Esophagus (tissue), 2 donors: ENCODE measurements around the gene ICAM2. TPM values are rescaled to one million over a fixed set of nuclear protein-coding genes. Genes with fewer than 3 reads are reported as not detected.
"Not testable (repeated sequence)": the region's sequence is repeated elsewhere in the genome, so short reads cannot be mapped to it uniquely, and the experiment has no call there.

Experiments
- H3K27ac ChIP-seq, 2 donors: one replicate each; pipeline ENCODE4 v1.5.1; 2013; ENCODE audit warnings: low read depth in 2 of 2, mild to moderate bottlenecking in 2 of 2, inconsistent platforms in 1 of 2, low read length in 1 of 2, moderate library complexity in 1 of 2
- H3K27me3 ChIP-seq, 2 donors: one replicate each; pipeline ENCODE4 v1.6.1; 2013; ENCODE audit warnings: low read length in 2 of 2, control low read depth in 1 of 2, mild to moderate bottlenecking in 1 of 2; ENCODE audit not compliant: insufficient read depth in 2 of 2, control insufficient read depth in 1 of 2
- H3K36me3 ChIP-seq, 2 donors: one replicate each; pipeline ENCODE4 v1.6.1; 2013; ENCODE audit warnings: low read length in 1 of 2; ENCODE audit not compliant: control insufficient read depth in 2 of 2, insufficient read depth in 2 of 2
- H3K4me1 ChIP-seq, 2 donors: one replicate each; pipeline ENCODE4 v1.6.1; 2013; ENCODE audit warnings: low read length in 1 of 2; ENCODE audit not compliant: control insufficient read depth in 2 of 2, insufficient read depth in 2 of 2
- H3K4me3 ChIP-seq, 2 donors: one replicate each; pipeline ENCODE4 v1.5.1; 2013; ENCODE audit warnings: low read length in 2 of 2, mild to moderate bottlenecking in 2 of 2, low read depth in 1 of 2, moderate library complexity in 1 of 2
- H3K9me3 ChIP-seq, 2 donors: one replicate each; pipeline ENCODE4 v1.6.1; 2013; ENCODE audit warnings: mild to moderate bottlenecking in 2 of 2, low read depth in 1 of 2, low read length in 1 of 2, moderate library complexity in 1 of 2; ENCODE audit not compliant: control insufficient read depth in 2 of 2, insufficient read depth in 1 of 2
- WGBS, 2 donors: extraction: QIAGEN DNeasy Blood & Tissue Kit; methylation state at CpG; one replicate each; pipeline ENCODE4 v1.1.7; 2013; 5-methylcytosine and 5-hydroxymethylcytosine counted together
- polyA plus RNA-seq, 2 donors: library from polyadenylated mRNA; stranded (reverse); fragments of 200-250 nt; gene quantifications; one replicate each; pipeline ENCODE4 v1.2.3, GENCODE V29; 2013
- donor health status: healthy with polysubstance abuse.
- donor health status: Bipolar disorder and iron deficiency.

The ICAM2 gene
- polyA plus RNA-seq, 2 donors = 4.2 to 8.9 TPM

DNA sequence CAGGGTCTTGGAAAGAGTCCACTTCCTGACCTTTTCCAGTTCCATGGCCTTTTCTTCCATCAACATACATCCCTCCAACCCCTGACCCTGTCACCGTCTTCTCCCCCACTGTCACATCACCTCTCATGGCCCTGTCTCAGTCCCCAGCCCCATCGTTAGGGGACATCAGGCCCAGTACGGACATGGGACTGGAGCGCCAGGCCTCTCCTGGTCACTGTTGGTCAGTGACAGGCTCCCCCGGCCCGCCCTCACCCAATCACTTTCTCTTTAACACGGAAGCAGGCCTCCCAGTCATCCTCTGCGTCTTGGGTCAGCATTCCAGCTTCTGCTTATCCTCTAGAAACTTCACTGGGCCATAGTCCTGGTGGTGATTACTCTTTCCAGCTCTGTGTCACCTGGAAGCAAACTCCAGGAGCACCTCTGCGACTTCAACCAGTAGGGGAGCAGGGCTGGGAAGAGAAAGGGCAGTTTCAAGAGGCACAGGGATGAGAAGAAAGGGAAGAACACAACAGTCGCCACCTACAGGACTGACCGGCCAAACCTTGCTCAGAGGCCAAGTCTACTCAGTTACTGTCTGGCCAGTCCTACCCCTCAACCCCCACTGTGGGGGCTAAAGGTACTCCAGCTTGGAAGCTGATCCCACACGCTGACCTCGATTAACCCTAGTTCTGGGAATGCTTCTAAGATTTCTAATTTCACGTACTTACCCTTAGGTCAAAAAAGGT, 15.9 kb upstream of the ICAM2 start:
- no peak overlapping the region for H3K4me3 ChIP-seq
- H3K4me1 ChIP-seq = no peaks in the 10 kb centered on the region
- H3K27ac ChIP-seq = no peak overlapping the region
- H3K36me3 ChIP-seq = peaks cover 0 to 8% of the 10 kb centered on the region in 2 donors
- 87 to 90% methylated on average over 14 of the region's 14 CpGs for WGBS, 2 donors
- H3K9me3 ChIP-seq = no peaks in the 10 kb centered on the region
- no peaks in the 10 kb centered on the region for H3K27me3 ChIP-seq

DNA sequence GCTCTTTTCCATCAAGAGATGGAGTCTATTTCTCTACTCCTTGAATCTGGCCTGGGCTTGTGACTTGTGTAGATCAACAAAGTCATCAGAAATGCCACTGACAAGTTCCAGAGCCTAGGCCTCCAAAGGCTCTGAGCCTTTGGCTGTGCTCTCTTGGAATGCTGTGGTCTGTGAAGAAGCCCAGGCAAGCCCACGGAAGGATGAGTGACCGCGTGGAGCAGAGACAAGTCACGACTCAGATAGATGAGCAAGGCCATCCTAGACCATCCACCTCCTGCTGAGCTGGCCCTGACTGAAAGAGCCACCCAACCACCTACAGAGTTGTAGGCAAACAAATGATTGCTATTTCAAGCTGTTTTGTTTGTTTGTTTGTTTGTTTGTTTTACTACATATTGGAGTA, 11.6 kb upstream of the ICAM2 start:
- WGBS, 2 donors = 76 to 84% methylated on average over 4 of the region's 4 CpGs
- Histone ChIP-seq H3K9me3 (no peaks in the 10 kb centered on the region), H3K4me1 (no peaks in the 10 kb centered on the region), H3K27ac (no peak overlapping the region), H3K27me3 (no peaks in the 10 kb centered on the region), H3K4me3 (no peak overlapping the region), H3K36me3 (peaks cover 0 to 2% of the 10 kb centered on the region in 2 donors)

DNA sequence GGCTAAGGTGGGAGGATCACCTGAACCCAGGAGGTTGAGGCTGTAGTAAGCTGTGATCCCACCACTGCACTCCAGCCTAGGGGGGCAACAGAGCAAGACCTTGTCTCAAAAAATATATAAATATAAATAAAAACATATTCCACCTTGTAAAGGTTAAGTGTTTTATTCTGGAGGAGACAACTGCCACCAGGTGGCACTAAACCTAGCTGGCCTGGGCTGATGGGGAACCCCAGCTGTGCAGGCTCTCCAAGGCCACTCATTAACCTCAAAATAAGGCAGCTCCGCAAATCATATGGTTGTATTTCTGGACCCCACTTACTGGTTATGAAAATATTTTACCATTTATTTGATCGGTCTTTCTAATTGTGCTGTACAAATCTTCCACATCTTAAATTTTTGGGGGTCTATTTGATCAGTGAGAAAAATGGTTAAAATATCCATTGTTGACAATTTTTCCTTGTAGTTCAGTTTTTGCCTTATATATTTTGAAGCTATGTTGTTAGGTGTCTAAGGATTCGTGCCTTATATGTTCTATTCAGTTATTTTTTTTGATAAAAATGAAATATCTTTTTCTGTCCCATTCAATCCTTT, 8.5 kb upstream of the ICAM2 start:
- no peaks in the 10 kb centered on the region for H3K36me3 ChIP-seq
- H3K4me3 ChIP-seq = no peak overlapping the region
- H3K27me3 ChIP-seq = no peaks in the 10 kb centered on the region
- H3K27ac ChIP-seq = no peak overlapping the region
- no peaks in the 10 kb centered on the region for H3K9me3 ChIP-seq
- peaks cover 0 to 7% of the 10 kb centered on the region in 2 donors for H3K4me1 ChIP-seq
- 11 to 17% methylated on average over 3 of the region's 3 CpGs for WGBS, 2 donors

DNA sequence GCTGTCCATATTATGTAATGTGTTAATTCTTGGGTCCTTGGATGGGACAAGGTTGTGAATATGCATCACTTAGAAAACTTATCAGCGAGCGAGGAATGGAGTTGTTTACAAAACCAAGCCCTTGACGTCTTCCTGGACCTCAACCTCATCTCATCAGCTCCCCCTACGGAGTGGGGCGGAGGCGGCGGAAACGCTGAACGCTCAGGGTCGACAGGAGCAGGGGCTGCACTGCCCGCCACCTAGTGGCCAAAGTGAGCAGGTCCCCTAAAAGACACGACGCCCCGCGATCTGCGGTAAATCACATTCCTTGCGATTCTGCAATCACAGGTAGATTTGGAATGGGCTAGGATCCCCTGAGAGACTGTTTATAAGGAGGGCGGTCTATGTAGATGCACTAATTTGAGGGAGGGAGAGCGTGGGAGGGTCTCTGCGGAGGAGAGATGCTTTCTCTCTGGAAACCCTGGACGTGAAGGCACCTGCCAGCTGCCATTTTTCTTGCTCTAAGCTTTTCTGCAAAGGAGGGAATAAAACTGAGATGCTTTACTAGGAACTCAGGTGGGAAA, 5.4 kb upstream of the ICAM2 start:
- peak overlapping the region in 1 of 2 donors; percentile 29 for H3K27ac ChIP-seq
- 2 to 3% methylated on average over 21 of the region's 21 CpGs for WGBS, 2 donors

DNA sequence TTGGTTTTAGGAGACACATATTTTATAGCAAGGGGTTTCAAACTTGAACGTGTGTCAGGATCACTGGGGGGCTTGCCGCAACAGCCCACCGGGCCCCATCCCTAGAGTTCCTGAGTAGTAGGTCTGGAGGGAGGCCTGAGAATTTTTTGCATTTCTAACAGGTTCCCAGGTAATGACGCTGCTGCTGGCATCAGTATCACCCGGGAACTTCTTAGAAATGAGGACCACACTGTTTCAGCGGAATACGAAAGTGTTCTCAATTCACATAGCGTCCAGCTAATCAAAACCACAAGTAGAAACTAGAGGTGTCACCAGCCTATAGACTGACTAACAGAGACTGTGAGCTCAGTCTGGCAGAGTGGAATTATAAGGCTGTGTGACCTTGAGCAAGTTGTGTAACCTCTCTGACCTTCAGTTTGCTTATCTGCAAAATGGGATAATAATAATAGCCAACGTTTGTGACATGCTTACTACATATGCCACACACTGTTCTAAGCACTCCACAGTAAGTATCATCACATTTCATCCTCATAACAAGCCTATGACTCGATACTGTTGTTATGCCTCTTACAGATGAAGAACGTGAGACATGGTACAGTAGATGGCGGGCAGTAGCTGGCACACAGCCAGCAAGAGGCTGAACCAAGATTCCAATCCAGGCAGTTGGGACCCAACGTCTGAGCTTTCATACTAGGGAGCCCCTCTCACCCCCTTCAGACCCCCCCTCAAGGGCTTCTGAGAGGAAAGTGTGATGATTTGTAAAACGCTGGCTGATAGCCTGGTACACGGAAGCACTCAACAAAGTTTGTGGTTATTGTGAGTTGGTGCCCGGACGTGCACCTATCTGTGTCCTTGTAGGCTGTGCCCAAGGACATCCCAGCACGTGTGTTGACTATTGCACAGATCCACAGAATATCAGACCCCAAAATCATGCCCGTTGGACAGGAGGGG, 4.6 kb upstream of the ICAM2 start:
- Histone ChIP-seq H3K36me3 (no peaks in the 10 kb centered on the region), H3K4me1 (peaks cover 0 to 7% of the 10 kb centered on the region in 2 donors), H3K27me3 (no peaks in the 10 kb centered on the region), H3K9me3 (no peaks in the 10 kb centered on the region), H3K27ac (peak overlapping the region in 1 of 2 donors; percentile 29), H3K4me3 (no peak overlapping the region)
- WGBS, 2 donors = 58% methylated on average over 19 of the region's 19 CpGs

More for the DNA sequence above, 5.4 kb upstream of the ICAM2 start:
- peaks cover 0 to 7% of the 10 kb centered on the region in 2 donors for H3K4me1 ChIP-seq
- H3K9me3 ChIP-seq = no peaks in the 10 kb centered on the region
- H3K36me3 ChIP-seq = no peaks in the 10 kb centered on the region
- H3K4me3 ChIP-seq = no peak overlapping the region
- no peaks in the 10 kb centered on the region for H3K27me3 ChIP-seq

DNA sequence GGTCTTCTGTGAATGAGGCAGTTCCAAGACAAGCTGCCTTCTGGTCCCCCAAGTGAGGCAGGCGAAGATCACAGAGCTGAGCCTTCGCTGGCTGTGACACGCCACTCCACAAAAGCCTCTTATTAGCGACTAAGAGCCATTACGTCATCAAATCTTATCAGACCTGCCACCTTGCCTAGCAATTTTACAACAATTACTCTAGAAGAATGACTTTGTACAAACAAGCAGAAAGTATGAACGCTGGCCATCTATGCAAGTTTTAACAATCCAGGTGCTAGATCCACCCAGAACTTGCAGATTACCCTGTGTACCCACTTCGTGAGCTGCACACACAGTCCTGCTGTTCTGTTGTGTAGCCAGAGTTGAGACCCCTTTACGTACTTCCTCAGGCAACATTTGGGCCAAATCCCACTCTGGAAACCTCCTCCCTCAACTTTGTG, 3.8 kb upstream of the ICAM2 start:
- Histone ChIP-seq H3K27ac (no peak overlapping the region), H3K9me3 (no peaks in the 10 kb centered on the region), H3K4me3 (no peak overlapping the region), H3K36me3 (no peaks in the 10 kb centered on the region), H3K4me1 (peaks cover 0 to 7% of the 10 kb centered on the region in 2 donors), H3K27me3 (no peaks in the 10 kb centered on the region)
- WGBS, 2 donors = 60 to 70% methylated on average over 8 of the region's 8 CpGs

DNA sequence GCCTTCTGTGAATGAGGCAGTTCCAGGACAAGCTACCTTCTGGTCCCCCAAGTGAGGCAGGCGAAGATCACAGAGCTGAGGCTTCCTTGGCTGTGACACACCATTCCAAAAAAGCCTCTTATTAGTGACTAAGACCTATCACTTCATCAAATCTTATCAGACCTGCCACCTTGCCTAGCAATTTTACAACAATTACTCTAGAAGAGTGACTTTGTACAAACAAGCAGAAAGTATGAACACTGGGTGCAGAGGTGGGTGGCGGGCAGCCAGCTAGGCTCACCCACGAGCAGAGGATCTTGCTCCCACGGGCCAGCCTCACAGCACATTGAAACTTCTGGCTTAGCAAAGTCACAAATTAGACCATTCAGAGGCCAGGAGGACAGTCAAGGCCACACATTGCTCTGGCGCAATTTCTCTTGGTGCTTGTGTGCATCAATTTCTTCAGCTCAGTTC, 2.2 kb upstream of the ICAM2 start:
- no peak overlapping the region for H3K27ac ChIP-seq
- peaks cover 0 to 7% of the 10 kb centered on the region in 2 donors for H3K4me1 ChIP-seq
- no peaks in the 10 kb centered on the region for H3K9me3 ChIP-seq
- H3K36me3 ChIP-seq = no peaks in the 10 kb centered on the region
- H3K4me3 ChIP-seq = no peak overlapping the region
- WGBS, 2 donors = 69 to 75% methylated on average over 5 of the region's 5 CpGs
- no peaks in the 10 kb centered on the region for H3K27me3 ChIP-seq

DNA sequence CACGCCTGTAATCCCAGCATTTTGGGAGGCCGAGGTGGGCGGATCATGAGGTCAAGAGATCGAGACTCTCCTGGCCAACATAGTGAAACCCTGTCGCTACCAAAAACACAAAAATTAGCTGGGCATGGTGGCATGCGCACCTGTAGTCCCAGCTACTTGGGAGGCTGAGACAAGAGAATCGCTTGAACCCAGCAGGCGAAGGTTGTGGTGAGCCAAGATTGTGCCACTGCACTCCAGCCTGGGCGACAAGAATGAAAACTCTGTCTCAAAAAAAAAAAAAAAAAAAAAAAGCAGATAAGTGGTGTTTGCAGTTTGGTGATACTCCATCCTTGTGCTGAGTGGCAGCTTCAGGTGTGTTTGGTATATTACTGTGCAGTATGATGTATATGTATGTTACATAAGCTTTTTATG, 877 bp downstream of the ICAM2 start:
- WGBS, 2 donors = 74 to 77% methylated on average over 9 of the region's 9 CpGs
- H3K4me1 ChIP-seq, H3K9me3 ChIP-seq, H3K4me3 ChIP-seq, H3K36me3 ChIP-seq, H3K27me3 ChIP-seq: not testable (repeated sequence)
- peak overlapping the region in 1 of 2 donors; percentile 69 for H3K27ac ChIP-seq

DNA sequence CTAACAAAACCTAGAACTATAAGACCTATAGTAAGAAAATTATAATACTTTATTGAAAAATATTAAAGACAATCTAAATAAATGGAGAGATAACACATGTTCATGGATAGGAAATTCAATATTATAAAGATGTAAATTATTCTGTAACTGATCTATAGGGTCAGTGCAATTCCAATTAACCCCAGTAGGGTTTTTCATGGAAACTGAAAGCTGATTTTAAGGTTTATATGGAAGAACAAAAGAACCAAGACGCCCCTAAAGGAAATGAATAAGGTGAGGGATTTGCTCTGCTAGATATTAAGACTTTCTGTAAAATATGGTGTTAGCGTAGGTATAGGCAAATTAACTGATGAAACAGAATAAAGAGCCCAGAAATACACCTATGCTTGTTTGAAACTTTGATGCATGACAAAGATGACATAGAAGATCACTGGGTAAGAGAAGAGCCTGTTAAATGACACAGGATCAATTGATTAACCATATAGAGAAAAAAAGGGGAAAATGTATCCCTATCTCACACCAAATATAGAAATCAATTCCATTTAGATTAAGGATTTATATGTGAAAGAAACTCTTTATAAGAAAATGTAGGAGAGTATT, 3.0 kb downstream of the ICAM2 start:
- Histone ChIP-seq H3K4me3 (no peak overlapping the region), H3K9me3 (no peaks in the 10 kb centered on the region), H3K4me1 (no peaks in the 10 kb centered on the region), H3K27ac (no peak overlapping the region), H3K36me3 (no peaks in the 10 kb centered on the region), H3K27me3 (no peaks in the 10 kb centered on the region)
- 72 to 75% methylated on average over 2 of the region's 2 CpGs for WGBS, 2 donors
